ENCODE measurements around the gene OSGEP.
A peak's percentile ranks its signal among the peaks of the same experiment; 100 is the strongest.

Gene OSGEP

DNA sequence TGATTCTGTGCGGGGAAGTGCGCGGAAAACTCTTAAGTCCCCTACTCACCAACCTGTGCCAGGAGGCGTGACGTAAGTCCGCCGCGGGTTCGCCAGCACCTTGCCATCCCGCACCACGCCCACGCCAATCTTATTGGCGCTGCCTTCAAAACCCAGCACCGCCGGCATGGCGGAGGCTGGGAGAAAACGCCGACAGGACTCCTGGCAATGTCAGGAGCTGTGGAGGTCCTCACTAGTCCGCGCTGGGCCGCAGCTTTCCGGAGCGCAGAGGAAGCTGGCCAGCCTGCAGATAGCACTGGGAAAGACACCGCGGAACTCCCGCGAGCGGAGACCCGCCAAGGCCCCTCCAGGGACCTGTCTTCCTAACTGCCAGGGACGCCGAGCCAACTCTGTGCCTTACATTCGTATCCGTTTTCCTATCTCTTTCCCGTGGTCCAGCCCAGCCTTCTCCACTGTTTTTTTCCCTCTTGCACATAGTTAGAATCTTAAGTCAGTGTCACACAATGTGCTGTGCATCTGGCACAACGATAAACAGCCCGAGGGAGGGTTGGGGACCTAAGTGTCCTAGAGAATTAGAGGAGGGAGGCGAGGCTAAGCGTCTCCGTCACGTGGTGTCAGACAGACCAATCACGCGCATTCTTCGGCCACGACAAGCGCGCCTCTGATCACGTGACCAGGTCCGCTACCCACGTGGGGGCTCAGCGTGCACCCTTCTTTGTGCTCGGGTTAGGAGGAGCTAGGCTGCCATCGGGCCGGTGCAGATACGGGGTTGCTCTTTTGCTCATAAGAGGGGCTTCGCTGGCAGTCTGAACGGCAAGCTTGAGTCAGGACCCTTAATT, at the start of gene OSGEP, which contains the start of gene APEX1:
Gene OSGEP, minus strand, starts transcription at position 297 of the 839 bp plus-strand sequence. Its CDS starts 129 bp downstream, at position 168.
Gene APEX1, plus strand, starts transcription at position 711 of the 839 bp plus-strand sequence. CDS start 420 bp downstream, outside the sequence.
- DNase-seq, result peak; percentile 99

DNA sequence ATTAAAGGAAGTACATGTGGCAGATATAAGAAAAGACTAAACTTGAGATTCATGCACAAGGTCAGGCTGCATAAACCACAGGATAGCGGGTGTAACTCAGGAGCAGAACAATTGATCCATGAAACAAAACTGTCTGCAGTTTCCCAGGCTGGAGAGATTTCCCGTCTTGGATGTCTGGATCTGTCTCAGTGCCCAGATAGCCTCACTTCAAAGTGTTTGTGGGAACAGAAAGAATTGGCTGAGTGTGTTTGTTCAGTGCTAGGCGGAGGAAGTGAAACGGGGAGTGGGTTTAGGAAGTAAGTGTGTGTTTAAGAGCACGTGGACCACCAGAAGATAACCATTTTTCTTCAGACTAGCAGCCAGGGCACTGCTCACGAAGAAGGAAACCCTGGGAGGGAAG, 49.3 kb upstream of the OSGEP start:
- no peak for DNase-seq

DNA sequence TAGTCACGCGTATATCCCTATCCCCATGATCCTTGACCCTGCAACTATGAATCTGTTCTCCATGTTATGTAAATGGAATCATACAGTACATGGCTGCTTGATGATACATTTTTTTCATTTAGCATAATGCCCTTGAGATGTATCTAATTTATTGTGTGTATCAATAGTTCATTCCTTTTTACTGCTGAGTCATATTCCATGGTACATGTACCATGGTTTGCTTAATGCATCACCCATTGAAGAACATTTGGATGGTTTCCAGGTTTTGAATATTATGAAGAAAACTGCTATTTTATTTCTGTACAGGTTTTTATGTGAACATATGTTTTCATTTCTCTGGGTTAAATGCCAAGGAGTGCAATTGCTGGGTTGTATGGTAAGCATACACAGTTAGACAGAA, 46.7 kb upstream of the OSGEP start:
- DNase-seq, result no peak

DNA sequence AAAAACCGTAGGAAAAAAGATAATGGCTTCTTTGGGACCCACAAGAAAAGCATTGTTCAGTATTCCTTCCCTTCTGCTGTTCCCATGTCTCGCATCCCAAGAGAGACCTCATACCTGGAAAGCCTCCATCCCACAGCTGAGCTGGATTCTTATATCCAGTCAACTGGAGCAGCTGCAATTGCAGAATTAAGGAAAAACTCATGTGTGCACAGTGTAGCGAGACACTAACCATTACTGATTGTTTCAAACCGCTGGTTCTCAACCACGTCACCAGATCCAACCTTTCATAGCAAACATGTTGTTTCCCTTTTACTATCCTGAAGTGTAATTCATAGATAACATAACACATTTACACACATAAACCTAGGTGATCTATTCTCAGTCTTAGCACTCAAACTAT, 45.3 kb upstream of the OSGEP start:
- DNase-seq, result no peak

DNA sequence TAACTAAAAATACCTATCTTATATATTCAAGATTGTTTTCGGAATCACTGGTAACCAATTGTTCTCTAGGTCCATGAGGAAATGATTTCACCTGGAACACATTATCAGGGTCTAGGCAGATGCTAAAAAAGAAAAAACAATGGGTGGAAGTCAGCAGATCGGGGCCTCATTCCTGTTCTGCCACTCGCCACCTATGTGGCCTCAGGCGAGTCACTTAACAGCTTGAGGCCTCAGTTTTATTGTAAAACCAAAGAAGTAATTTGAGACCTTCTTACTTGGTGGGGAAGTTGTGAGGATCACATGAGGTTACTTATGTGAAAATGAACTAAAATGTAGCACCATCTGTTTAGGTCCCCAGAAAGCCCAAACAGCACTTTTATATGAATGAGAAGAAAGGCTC, 44.5 kb upstream of the OSGEP start:
- DNase-seq, result no peak

DNA sequence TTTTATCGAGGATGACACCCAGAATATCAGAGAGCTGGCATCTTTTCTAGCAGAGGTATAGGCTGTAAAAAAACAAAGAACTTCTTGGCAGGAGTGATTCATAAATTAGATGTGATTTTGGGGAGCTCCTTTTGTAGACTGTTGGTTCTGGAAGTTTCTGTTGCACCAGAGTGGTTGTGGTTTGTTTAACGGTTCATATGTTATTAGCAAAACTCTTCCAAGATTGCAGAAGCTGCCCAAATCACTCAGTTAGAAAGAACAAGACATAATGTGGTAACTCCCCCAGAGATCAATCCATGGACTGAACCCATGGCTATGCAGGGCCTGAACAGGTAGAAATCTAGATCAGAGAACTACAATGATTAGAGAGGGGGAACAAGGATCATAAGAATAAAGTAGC, 44.0 kb upstream of the OSGEP start:
- no peak for DNase-seq

DNA sequence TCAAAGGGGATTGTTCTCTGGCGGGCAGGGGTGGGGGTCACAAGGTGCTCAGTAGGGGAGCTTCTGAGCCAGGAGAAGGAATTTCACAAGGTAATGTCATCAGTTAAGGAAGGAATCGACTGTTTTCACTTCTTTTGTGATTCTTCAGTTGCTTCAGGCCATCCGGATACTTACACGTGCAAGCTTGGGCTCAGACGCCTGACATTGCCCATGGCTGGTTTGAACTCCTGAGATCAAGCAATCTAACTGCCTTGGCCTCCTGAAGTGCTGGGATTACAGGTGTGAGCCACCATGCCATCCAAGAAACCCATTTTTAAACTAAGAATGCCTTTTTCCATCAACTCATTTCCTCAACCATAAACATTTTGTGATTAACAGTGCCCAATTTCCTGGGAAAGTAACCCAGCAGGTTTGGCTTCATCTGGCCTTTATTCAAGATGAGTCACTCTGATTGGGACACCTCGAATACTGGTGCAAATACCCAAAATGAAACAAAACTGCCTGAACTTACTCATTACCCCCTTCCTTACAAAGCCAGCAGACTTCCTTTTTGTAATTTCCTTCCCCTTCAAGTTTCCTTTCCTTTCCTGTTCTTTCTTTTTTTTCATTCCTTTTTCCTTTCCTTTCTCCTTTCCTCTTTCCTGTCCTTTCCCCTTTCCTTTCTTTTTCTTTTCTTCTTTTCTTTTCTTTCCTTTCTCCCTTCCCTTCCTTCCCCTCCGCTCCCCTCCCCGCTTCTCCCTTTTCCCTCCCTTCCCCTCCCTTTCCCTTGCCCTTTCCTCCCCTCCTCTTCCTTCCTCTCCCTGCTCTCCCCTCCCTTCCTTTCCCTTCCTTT, 40.5 kb upstream of the OSGEP start:
- no peak for DNase-seq

DNA sequence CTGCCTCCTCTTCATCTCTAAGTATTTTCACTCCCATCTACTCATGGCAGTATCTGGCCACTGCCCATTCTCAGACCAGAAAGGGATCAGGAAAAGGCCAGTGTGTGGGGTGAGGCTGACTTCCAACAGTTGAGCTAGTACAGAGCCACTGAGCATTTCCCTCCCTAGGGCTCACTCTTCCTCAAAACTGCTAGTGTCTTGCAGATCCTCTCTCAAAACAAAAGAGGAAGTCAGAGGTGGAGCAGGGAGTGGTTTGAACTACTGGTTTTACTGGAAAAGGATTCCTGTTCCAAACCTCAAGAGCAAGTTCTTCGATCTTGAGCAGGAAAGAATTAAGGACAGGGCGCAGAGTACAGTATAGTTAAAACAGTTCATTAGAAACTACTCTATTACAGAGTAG, 39.0 kb upstream of the OSGEP start:
- DNase-seq, result no peak

DNA sequence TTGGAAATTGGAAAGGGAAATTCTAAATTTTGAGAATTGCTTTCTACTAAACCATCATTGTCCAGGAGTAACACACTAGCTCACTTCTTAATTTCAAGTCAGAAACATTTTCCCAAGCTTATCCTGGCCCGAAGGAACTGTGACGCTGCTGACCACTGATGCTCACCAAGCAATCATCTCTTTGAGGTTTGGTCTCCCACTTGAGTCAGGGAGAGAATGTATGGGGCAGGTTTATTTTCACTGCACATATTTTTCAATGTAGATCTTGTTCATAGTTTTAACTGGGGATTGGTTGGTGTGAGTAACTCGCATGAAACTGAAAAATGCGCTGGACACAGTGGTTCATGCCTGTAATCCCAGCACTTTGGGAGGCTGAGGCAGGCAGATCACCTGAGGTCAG, 37.9 kb upstream of the OSGEP start:
- no peak for DNase-seq

DNA sequence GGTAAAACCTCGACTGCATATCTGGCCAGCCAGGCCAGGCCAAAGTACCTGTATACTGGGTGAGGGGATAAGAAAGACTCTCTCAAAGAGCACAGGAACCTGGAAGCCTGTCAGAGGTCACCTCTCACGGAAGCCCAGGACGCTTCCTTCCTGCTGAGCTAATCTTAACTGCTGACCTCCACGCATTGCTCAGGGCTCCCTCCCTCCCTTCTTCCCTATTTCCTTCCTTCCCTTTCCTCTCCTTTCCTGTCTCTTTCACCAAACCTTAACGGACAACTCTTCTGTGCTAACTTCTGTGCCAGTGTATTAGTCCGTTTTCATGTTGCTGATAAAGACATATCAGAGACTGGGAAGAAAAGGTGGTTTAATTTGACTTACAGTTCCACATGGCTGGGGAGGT, 36.0 kb upstream of the OSGEP start:
- no peak for DNase-seq

DNA sequence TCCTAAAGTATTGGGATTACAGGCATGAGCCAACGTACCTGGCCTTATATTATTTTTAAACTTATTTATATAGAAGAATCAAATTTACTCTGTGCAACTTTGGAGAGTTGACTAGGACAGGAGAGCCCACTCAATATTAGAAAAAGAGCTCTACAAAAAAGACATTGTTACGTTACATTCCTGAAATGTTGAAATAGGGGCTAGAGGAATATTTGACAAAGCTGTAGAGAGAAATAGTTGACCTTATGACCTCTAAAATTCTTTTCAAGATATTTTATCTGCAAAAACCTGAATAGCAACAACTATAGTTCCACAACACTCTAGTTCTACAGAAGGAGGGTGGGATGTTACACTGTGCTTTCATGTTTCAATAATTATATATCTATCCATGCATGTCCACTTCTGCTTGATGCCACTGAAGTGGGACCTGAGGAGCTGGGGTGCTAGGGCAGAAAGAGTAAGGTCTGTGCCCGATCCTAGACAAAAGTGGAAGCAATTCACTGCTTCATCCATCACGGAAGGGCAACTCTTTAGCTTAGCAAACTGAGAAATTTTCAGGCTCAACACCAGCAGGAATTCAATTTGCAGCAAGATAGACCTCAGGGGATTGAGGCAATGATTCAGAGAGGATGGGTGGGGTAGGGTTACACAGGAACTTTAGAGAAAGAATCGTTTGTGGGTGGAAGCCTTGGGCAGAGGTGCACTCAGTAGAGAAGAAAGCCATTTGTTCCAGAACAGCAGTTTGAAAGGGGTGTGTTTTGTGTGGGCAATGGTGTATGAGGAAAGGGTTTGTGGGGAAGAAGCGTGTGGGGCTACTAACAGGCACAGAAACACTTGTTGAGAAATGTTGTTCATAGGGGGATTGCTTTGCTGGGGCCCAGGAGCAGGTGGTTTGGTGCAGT, 34.7 kb upstream of the OSGEP start:
- no peak for DNase-seq

DNA sequence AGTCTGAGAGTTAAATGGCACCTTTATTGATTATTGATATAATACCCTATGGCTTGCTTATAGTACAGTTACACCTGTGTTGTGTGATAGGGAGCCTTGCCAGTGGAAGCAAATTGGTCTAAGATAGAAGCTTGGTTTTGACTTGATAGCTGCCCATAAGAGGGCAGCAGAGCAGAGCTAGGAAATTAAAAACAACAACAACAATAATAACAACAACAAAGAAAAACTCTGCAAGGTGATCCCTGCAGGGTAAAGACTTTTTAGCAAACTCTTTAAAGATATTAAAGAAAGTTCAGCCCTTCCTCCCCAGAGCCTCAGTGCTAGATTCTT, 32.7 kb upstream of the OSGEP start:
- no peak for DNase-seq

DNA sequence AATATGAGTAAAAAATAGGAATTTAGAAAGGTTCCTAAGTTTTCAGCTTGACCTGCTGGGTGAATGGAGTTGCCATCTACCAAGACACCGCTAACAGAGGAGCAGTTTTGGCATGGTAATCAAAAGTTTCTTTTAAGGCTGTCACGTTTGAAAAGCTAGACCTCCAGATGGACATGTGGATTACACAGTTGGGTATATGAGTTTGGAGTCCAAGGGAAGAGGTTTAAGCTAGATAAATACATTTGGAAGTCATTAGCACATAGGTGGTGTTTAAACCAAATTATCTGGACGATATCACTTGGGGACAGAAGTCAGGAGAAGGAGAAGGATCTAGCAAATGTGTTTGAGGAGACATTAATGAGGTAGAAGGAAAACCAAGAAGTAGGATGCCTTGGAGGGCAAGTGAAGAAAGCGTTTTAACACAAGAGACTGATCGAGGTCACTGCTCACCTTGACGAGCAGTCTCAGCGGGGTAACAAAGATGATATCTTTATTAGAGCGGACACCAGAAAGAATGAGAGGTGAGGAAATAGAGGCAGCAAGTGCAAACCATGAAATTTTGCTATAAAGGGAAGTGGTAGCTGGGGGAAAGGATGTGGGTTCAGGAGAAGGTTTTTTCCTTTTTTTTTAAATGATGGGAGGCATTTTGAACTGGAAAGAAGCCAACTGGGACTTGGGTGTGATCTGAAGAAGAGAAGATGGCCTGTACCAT, 32.2 kb upstream of the OSGEP start:
- DNase-seq, result no peak

DNA sequence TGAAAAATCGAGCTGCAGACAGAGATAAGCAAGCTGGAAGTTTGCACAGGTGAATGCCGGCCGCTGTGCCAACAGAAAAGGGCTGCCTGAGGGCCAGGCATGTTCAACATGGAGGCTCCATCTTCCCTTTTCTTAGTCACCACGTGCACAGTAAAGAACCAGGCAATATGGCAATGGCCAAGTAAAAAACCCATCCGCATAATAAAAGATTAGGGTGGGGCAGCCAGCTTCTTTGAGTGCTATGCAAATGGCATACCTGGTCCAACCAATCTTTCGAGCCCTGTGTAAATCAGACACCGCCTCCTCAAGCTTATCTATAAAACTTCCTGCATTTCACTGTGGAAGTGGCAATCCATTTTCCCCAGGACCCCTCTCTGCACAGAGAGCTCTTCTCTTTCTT, 31.3 kb upstream of the OSGEP start:
- DNase-seq, result no peak

DNA sequence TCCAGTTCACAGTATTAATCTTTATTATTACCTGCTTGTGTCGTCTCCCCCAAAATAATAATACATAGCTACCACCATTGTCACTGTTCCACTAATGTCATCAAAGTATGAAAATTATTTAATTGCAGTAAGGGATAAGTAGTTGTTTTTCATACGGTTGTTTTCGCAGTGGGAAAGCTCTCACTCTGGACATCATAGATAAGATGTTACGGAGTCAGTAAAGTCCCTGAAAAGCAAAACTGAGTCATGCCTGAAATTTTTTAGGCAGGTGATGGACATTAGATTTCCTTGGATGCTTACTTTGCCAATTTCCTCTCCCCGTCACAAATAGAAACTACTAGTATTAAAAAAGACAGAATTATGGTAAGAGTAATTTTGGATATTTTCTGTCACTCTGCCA, 27.8 kb upstream of the OSGEP start:
- DNase-seq, result no peak

DNA sequence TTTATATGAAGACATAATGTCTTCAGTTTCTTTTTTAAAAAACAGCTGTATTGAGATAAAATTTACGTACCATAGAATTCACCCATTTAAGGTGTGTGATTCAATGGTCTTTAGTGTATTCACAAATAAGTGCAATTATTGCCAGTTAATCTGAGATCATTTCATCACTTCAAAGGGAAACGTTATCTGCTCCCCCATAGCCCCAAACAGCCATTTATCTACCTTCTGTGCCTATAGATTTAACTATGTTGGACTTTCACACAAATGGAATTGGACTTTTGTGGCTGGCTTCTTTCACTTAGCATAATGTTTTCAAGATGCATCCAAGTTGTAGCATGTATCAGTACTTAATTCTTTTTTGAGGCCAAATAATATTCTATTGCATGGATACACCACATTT, 24.3 kb upstream of the OSGEP start:
- no peak for DNase-seq

DNA sequence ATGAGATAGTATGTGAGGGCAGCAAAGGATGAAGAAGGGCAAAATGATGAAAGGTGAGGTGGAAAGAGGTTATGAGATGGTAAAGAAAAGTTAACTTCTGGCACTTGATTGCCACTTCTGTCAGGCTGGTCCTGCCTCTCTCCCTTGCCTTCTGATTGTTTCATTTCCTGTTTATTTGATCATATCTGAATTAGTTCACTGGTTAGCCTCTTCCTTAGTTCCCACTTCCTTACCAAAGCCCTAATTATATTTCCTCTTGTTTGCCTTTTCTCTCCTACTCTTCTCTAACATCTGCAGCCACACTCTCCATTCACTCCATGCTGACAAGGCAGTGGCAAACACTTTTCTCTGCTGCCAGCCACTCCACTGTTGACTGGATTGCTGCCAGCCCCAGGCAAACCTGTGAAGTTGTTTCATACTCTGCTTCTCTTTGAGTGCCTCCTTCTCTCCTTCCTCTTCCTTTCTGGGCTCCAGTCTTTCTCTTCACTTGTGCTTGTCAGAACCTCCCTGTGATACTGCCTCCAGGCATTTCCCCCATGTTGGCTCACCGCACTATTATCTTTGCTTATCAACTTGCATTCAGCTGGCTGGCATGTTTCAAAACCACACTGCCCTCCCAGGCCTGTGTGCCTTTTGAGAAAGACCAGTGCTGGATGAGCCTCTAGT, 22.7 kb upstream of the OSGEP start:
- DNase-seq, result no peak

DNA sequence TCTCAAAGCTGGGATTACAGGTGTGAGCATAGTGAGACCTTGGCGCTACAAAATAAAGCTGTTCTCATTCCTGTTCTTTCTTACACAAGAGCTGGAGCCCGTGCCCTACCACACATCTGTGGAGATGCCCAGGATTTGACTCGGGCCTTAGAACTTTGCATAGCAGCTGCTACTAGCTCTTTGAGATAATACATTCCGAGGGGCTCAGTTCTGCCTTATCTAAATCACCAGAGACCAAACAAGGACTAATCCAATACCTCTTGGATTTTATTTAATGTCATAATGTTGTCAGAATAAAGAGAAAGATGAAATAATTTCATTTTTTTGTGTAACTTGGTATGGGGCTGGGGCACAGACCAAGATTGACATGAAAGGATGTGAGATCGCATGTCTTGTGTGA, 22.2 kb upstream of the OSGEP start:
- DNase-seq, result no peak

DNA sequence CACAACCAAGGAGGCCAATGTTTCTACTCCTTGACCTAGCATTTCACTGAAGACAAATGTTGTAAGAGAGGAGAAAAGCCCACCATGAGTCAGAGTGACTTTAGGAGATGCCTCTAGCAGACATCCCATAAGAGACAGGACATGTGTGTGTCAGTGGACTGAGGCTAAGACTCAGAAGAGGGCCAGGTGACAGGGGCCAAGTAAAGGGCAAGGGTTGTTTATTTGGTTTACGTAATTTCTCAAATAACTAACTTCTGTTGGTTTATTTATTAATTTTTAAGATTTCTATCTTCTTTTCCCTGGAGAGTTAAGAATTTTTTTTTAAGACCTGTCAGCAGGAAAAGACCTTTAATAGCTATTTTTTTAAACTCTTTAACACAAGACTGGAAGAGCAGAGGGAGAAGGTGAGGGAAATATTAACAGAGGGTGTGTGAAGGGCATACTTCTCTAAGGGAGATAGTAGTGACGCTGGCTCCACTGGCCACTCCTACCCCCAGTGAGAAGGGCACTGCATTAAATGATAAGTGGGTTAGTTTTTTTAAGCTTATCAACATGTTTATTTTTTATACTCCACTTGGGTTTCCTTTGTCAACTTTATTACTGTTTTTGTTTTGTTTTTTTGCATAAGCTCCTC, 18.0 kb upstream of the OSGEP start:
- DNase-seq, result no peak

DNA sequence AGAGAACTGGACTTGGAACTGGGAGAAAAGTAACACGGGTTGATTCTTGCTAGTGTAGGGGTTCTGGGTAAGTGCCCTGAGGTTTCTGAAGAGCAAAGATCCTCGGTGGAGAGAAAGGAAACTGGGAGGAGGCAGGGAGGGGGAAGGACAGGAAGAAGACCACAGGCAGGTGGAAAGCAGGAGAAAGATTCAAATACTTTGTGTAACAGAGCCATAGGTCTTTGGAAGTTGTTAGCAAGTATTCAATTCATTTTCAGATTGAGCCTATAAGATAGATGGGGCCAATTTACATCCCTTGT, 15.9 kb upstream of the OSGEP start:
- DNase-seq, result no peak

DNA sequence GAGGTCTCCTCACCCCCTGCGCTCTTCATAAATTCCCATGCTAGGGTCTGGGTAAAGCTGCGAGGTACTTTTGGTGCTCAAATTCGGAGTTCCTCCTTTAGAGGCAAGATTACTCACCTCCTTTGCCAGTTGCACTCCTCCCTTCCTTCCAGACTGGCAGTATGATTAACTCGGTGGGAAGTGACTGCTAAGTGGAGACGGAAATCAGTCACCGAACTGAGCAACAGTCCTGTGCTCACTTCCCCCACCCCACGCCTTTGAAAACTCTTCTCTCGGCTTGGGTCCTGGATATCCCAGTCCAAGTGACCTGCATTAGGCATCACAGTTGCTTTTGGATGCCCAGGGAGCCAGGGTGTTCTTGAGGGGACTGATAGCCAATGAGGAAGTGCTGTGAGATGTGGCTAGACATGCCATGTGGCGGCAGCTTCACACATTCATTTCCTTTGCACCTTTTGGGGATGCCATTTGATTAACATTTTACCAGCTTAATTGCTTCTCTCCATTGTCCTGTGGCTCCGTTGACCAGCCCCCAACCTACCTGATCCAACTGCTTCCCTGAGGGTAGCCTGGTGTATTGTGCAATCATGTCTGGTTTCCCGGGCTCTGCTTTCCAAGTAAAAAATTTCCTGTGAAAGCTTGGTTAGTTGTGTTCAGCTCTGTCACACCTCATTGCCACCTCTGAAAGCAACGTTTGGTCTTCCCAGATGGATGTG, 15.4 kb upstream of the OSGEP start:
- peak; percentile 55 for DNase-seq
